H1 (cell line): ENCODE measurements around the gene ADRB2.

Experiments used
- ATF3 ChIP-seq: IDR thresholded peaks from 2 replicates; pipeline ENCODE4 v1.6.1; 2011; ENCODE audit warnings: low read depth, mild to moderate bottlenecking, low read length; ENCODE audit not compliant: insufficient read depth
- CEBPB ChIP-seq: IDR thresholded peaks from 2 replicates; pipeline ENCODE4 v1.6.1; 2012; ENCODE audit warnings: low read depth, low read length
- CHD2 ChIP-seq: IDR thresholded peaks from 2 replicates; pipeline ENCODE4 v1.6.1; 2012; ENCODE audit warnings: low read length, improper control_type of control experiment
- CTCF ChIP-seq, 3 experiments: IDR thresholded peaks; 1 replicate in 2 of 3; 2 replicates in 1 of 3; pipeline versions ENCODE4 v1.5.1 to v1.6.1; 2011; ENCODE audit warnings: low read length in 3 of 3, mild to moderate bottlenecking in 3 of 3, inconsistent platforms in 2 of 3, low read depth in 1 of 3, moderate library complexity in 1 of 3; ENCODE audit not compliant: insufficient read depth in 1 of 3; ENCODE audit errors: control extremely low read depth in 1 of 3
- GABPA ChIP-seq: IDR thresholded peaks from 2 replicates; pipeline ENCODE4 v1.6.1; 2011; ENCODE audit warnings: mild to moderate bottlenecking, low read length, moderate library complexity, borderline replicate concordance; ENCODE audit not compliant: insufficient read depth
- KDM1A ChIP-seq: fragments of 200-600, 300-600 bp; sonication (generic); IDR thresholded peaks from 2 replicates; pipeline ENCODE4 v1.7.1; 2016; ENCODE audit warnings: mild to moderate bottlenecking, low read length, borderline replicate concordance
- MAX ChIP-seq: IDR thresholded peaks from 2 replicates; pipeline ENCODE4 v1.6.1; 2012; ENCODE audit warnings: inconsistent platforms
- NANOG ChIP-seq: IDR thresholded peaks from 2 replicates; pipeline ENCODE4 v1.6.1; 2011; ENCODE audit warnings: low read length, low read depth, mild to moderate bottlenecking, inconsistent platforms; ENCODE audit not compliant: insufficient read depth, poor library complexity, severe bottlenecking
- POLR2A ChIP-seq, 2 experiments: IDR thresholded peaks; 1 replicate in 1 of 2; 2 replicates in 1 of 2; pipeline ENCODE4 v1.6.1; 2011; ENCODE audit warnings: low read depth in 2 of 2, low read length in 2 of 2, mild to moderate bottlenecking in 2 of 2; ENCODE audit errors: control extremely low read depth in 1 of 2
- SIN3A ChIP-seq, 2 experiments: IDR thresholded peaks in 1 of 2; conservative IDR thresholded peaks in 1 of 2; 2 replicates each; pipeline ENCODE4 v1.6.1; 2011 to 2012; ENCODE audit warnings: low read length in 2 of 2, improper control_type of control experiment in 1 of 2, low read depth in 1 of 2, mild to moderate bottlenecking in 1 of 2
- SP1 ChIP-seq: IDR thresholded peaks from 2 replicates; pipeline ENCODE4 v1.6.1; 2011; ENCODE audit warnings: low read depth, low read length
- TCF12 ChIP-seq: IDR thresholded peaks from 2 replicates; pipeline ENCODE4 v1.6.1; 2011; ENCODE audit warnings: low read depth, mild to moderate bottlenecking, low read length
- TEAD4 ChIP-seq: IDR thresholded peaks from 2 replicates; pipeline ENCODE4 v1.6.1; 2012; ENCODE audit warnings: low read depth, low read length, inconsistent platforms, mixed read lengths
- USF2 ChIP-seq: IDR thresholded peaks from 2 replicates; pipeline ENCODE4 v1.6.1; 2011; ENCODE audit warnings: low read length, improper control_type of control experiment

GRCh38 chr5:148794729-148795561 lies 31.5 kb upstream of the ADRB2 start:
- no peak for TF ChIP-seq SP1
- TF ChIP-seq CTCF (IDR thresholded peaks at IDR 0.05; ENCODE audit: control extremely low read depth in 1 of 3, insufficient read depth in 1 of 3, low read depth in 1 of 3, low read length in 3 of 3), result no peak
- no peak for TF ChIP-seq NANOG
- TF ChIP-seq MAX, result no peak
- no peak for TF ChIP-seq CEBPB
- no peak for TF ChIP-seq KDM1A
- TF ChIP-seq ATF3, result no peak
- TF ChIP-seq POLR2A (IDR thresholded peaks at IDR 0.05; ENCODE audit: control extremely low read depth in 1 of 2, low read depth in 2 of 2, low read length in 2 of 2), result no peak
- no peak for TF ChIP-seq TCF12
- TF ChIP-seq GABPA, result no peak
- no peak for TF ChIP-seq USF2
- no peak for TF ChIP-seq SIN3A (conservative IDR thresholded peaks at IDR 0.05 in 1 of 2, IDR thresholded peaks at IDR 0.05 in 1 of 2; ENCODE audit: low read depth in 1 of 2, low read length in 2 of 2)
- no peak for TF ChIP-seq TEAD4
- TF ChIP-seq CHD2, result no peak
